GM19455 (cell line): ENCODE measurements around the gene SRPRB.

Source experiments
- ATAC-seq: cut with Tn5 transposase; IDR thresholded peaks from one replicate; pipeline ENCODE4 v1.9.1; 2021; ENCODE audit not compliant: unreplicated experiment

SRPRB gene

DNA sequence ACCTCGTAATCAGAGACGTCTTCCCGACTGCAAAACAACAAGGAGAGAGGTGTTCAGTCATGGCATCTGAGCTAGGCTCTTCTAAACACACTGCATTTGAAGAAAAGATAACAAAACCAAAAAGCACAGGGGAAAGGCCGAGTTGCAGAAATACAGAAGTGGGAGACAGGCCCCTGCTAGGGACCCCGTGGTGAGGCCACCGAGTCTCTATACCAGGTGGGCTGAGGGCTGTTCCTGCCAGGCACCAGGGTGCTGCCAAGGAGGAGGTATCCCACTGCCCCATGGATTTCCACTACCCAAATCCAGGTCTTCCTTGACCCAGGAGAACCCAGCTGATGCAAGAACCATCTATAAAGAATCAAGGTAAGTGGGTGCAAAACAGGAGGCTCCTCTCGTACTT is 59.0 kb downstream of the SRPRB start:
- no peak for ATAC-seq

DNA sequence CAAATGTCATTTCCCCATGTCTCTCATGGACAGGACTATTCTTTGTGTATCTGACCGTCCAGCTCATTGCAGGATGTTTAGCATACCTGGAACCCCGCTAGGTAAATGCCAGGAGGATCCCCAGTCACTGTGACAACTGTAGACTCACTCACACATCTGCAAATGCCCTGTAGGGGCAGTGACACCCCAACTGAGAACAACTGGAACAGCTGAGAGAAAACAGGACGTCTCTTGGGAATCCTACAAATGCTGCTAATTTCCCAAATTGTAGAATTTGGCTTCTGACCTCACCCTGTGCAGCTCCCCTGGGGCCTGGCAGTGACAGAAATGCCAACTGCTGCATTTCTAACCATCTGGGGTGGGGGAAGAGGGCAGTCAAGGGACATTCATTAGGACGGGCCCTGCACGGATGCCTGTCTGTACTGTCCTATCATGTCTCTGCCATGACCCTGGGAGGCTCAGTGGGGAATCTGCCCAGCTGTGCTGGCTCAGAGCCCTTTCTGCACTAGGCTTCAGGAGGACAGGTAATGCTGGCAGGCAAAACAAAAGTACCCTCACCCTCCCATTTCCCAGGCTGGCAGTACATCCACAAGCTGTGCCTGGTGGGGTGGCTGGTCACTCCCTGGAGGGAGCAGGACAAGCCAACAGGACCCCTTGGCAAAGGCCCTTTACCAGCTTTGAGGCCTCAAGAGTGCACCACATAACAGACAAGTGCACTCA is 59.7 kb downstream of the SRPRB start:
- no peak for ATAC-seq

- ATAC-seq: no peak
Observed at GRCh38 chr3:133866141-133866540, 60.5 kb downstream of the SRPRB start.

GRCh38 chr3:133868186-133868585 is 62.6 kb downstream of the SRPRB start:
- ATAC-seq: no peak

GRCh38 chr3:133868758-133869475 is 63.3 kb downstream of the SRPRB start:
- no peak for ATAC-seq

DNA sequence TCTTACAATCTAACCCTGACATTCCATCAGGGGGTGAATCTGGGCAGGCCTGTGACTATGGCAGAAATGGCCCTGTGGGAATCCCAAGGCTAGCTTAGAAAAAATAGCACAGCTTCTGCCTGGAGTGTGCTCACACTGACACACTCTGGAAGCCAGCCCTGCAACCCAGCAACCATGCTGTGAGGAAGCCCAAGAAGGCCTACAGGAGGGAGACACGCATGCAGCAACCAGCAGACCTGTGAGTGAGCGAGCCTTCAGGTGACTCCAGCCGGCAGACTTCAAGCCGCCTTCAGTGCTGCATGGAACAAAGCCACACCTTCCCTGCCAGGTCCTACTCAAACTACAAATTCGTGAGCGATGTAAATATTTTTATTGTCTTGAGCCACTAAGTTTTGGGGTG is 64.0 kb downstream of the SRPRB start:
- no peak for ATAC-seq

GRCh38 chr3:133870822-133871221 is 65.2 kb downstream of the SRPRB start:
- no peak for ATAC-seq
